ENCODE measurements around the gene RIOK2.

Gene RIOK2

DNA sequence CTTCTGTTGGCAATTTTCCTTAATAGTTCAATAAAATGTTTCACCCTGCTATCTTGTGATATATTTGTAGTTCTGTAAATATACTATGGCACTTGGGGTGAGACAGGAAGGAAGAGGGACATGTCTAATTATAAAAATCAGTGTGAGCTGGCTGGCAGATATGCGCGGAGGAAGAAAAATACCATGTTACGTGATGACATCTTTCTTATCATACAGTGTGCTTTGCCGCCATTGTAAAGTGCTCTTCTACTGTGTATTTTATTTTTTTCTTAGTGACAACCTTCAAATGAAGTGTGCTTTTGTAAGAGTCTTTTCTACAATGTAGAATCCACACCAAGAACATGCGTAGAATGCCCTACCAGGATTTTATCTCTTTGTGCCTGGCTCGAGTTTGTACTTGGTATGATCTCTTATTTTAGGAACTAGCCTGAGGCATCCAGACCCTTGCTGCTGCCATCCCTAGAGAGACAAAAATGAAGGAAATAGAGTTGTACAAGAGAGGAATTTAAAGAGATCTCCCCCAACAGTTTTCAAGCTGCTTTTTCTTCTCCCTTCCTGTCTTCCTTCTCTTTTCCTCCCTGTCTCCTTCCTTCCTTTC is 46.7 kb upstream of the RIOK2 start:
- CTCF ChIA-PET, result interaction anchor here (0.5 to 3.5 kb wide), 9 partner anchors 8 to 1199 kb away, joined by 3 to 25 read pairs (median 5); no protein-coding TSS in a partner anchor
- H3K9me3 ChIP-seq (ENCODE audit: control insufficient read depth, insufficient read depth, low read depth, low read length), result no peaks in the 10 kb centered on the region
- H3K4me1 ChIP-seq (ENCODE audit: control insufficient read depth, insufficient read depth, low read length), result no peaks in the 10 kb centered on the region
- no peak overlapping the region for H3K27ac ChIP-seq (ENCODE audit: extremely low read depth, low read depth, low read length)
- TF ChIP-seq ZNF555 (tag by site-specific recombination; conservative IDR thresholded peaks at IDR 0.05) (no peak), ZNF473 (tag by site-specific recombination; IDR thresholded peaks at IDR 0.05) (no peak), ZXDB (tag by site-specific recombination; IDR thresholded peaks at IDR 0.05) (no peak)
- TF ChIP-seq, protein P1, sequence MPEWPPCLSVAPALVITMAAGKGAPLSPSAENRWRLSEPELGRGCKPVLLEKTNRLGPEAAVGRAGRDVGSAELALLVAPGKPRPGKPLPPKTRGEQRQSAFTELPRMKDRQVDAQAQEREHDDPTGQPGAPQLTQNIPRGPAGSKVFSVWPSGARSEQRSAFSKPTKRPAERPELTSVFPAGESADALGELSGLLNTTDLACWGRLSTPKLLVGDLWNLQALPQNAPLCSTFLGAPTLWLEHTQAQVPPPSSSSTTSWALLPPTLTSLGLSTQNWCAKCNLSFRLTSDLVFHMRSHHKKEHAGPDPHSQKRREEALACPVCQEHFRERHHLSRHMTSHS (tag by site-specific recombination; IDR thresholded peaks at IDR 0.05), result no peak
- POLR2A ChIA-PET, result no interaction called here
- no peaks in the 10 kb centered on the region for H3K36me3 ChIP-seq (ENCODE audit: control insufficient read depth in 2 of 2, insufficient read depth in 1 of 2, low read length in 2 of 2)
- H3K4me3 ChIP-seq (ENCODE audit: low read depth, low read length), result no peak overlapping the region

DNA sequence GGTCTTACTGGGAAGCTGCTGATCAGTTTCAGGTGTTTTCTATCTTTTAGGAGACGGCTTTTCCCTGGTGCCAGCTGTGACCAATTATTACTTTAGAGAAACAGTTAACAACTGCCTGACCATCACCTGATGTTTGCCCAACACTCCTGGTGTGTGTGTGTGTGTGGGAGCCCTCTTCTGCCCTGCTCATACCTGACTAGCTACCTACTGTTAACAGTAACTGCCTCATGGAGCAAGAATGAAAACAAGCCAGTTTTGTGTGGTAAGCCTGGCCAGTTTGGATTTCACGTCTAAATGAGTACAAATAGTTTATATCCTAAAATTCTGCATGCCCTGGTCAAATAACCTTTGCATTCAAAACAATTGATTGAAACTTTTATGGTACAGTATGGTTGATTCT is 46.1 kb upstream of the RIOK2 start:
- no peaks in the 10 kb centered on the region for H3K36me3 ChIP-seq (ENCODE audit: control insufficient read depth in 2 of 2, insufficient read depth in 1 of 2, low read length in 2 of 2)
- POLR2A ChIA-PET, result no interaction called here
- TF ChIP-seq, protein P2, sequence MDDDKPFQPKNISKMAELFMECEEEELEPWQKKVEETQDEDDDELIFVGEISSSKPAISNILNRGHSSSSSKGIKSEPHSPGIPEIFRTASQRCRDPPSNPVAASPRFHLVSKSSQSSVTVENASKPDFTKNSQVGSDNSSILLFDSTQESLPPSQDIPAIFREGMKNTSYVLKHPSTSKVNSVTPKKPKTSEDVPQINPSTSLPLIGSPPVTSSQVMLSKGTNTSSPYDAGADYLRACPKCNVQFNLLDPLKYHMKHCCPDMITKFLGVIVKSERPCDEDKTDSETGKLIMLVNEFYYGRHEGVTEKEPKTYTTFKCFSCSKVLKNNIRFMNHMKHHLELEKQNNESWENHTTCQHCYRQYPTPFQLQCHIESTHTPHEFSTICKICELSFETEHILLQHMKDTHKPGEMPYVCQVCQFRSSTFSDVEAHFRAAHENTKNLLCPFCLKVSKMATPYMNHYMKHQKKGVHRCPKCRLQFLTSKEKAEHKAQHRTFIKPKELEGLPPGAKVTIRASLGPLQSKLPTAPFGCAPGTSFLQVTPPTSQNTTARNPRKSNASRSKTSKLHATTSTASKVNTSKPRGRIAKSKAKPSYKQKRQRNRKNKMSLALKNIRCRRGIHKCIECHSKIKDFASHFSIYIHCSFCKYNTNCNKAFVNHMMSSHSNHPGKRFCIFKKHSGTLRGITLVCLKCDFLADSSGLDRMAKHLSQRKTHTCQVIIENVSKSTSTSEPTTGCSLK (tag by site-specific recombination; IDR thresholded peaks at IDR 0.05), result no peak
- TF ChIP-seq ZNF664 (tag by site-specific recombination; IDR thresholded peaks at IDR 0.05), result no peak
- no peak for TF ChIP-seq ZFP69B (tag by site-specific recombination; IDR thresholded peaks at IDR 0.05)
- no peak for TF ChIP-seq ZNF548 (tag by site-specific recombination; IDR thresholded peaks at IDR 0.05)
- H3K4me1 ChIP-seq (ENCODE audit: control insufficient read depth, insufficient read depth, low read length), result no peaks in the 10 kb centered on the region
- no peak overlapping the region for H3K4me3 ChIP-seq (ENCODE audit: low read depth, low read length)
- H3K27ac ChIP-seq (ENCODE audit: extremely low read depth, low read depth, low read length), result no peak overlapping the region
- CTCF ChIA-PET, result interaction anchor here (0.6 to 1.8 kb wide), 3 partner anchors 55 to 305 kb away, joined by 3 to 5 read pairs (median 4); no protein-coding TSS in a partner anchor
- H3K9me3 ChIP-seq (ENCODE audit: control insufficient read depth, insufficient read depth, low read depth, low read length), result no peaks in the 10 kb centered on the region

DNA sequence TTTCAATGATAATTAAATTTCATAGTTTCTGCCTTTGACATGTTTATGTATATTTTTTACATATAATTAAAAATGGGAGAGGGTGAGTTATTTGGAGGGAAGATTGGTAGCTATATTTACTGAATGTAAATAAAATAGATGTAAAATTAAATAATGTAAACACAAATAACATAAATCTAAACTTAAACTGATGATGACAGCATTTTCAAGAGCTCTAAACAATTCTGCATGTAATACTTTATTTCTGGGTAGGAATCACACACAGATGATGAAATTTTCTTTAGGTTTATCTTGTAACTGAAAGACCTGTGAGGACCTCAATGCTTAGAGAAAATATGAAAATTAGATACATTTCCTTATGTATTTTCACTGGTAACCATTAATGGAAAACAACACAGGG is 42.2 kb upstream of the RIOK2 start:
- Histone ChIP-seq H3K27ac (ENCODE audit: extremely low read depth, low read depth, low read length) (no peak overlapping the region), H3K36me3 (ENCODE audit: control insufficient read depth in 2 of 2, insufficient read depth in 1 of 2, low read length in 2 of 2) (no peaks in the 10 kb centered on the region), H3K9me3 (ENCODE audit: control insufficient read depth, insufficient read depth, low read depth, low read length) (no peaks in the 10 kb centered on the region), H3K4me1 (ENCODE audit: control insufficient read depth, insufficient read depth, low read length) (no peaks in the 10 kb centered on the region), H3K4me3 (ENCODE audit: low read depth, low read length) (no peak overlapping the region)
- ChIA-PET POLR2A (no interaction called here), CTCF (interaction anchor here (0.7 kb wide), 1 partner anchor 48 kb away, joined by 3 read pairs; no protein-coding TSS in a partner anchor)
- TF ChIP-seq ZNF324 (tag by site-specific recombination; IDR thresholded peaks at IDR 0.05) (no peak), ZNF266 (tag by site-specific recombination; IDR thresholded peaks at IDR 0.05; ENCODE audit: low read depth) (no peak)

DNA sequence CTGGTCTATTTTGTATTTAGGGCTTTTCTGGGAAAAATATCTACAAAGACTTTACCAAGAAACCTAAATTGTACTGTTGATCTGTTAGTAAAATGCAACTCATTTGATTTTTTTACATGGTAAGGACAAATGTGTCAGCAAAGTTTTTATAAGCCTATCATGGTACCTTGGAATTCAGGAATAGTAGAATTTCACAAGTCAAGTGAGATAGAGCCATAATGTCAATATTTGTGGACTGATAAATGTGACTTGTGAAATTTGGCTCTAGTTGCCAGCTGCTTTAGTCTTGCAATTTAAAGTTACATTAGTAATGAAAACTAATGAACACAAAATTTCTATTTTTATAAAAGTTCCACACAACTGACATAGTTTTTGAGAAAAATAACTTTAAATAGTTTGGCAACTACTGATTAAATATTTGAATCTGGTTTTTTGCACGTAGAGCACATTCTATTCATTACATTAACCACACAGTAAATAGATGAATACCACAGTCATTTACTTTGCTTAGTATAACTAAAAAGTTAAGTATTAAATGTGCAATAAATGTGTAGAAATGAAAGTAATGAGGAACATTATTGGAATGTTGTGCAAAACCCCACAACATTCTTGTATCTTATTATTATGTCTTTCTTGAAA is 41.2 kb upstream of the RIOK2 start:
- CTCF ChIA-PET, result interaction anchor here (0.7 kb wide), 1 partner anchor 47 kb away, joined by 3 read pairs; no protein-coding TSS in a partner anchor
- no peak overlapping the region for H3K27ac ChIP-seq (ENCODE audit: extremely low read depth, low read depth, low read length)
- H3K36me3 ChIP-seq (ENCODE audit: control insufficient read depth in 2 of 2, insufficient read depth in 1 of 2, low read length in 2 of 2), result no peaks in the 10 kb centered on the region
- POLR2A ChIA-PET, result no interaction called here
- no peaks in the 10 kb centered on the region for H3K4me1 ChIP-seq (ENCODE audit: control insufficient read depth, insufficient read depth, low read length)
- no peak overlapping the region for H3K4me3 ChIP-seq (ENCODE audit: low read depth, low read length)
- H3K9me3 ChIP-seq (ENCODE audit: control insufficient read depth, insufficient read depth, low read depth, low read length), result no peaks in the 10 kb centered on the region
- TF ChIP-seq OSR2 (tag by site-specific recombination; IDR thresholded peaks at IDR 0.05), result no peak
- TF ChIP-seq ZNF530 (tag by site-specific recombination; IDR thresholded peaks at IDR 0.05; ENCODE audit: low read depth), result no peak
- TF ChIP-seq, protein P3, sequence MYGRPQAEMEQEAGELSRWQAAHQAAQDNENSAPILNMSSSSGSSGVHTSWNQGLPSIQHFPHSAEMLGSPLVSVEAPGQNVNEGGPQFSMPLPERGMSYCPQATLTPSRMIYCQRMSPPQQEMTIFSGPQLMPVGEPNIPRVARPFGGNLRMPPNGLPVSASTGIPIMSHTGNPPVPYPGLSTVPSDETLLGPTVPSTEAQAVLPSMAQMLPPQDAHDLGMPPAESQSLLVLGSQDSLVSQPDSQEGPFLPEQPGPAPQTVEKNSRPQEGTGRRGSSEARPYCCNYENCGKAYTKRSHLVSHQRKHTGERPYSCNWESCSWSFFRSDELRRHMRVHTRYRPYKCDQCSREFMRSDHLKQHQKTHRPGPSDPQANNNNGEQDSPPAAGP (tag by site-specific recombination; IDR thresholded peaks at IDR 0.05), result no peak
- TF ChIP-seq, protein P4, sequence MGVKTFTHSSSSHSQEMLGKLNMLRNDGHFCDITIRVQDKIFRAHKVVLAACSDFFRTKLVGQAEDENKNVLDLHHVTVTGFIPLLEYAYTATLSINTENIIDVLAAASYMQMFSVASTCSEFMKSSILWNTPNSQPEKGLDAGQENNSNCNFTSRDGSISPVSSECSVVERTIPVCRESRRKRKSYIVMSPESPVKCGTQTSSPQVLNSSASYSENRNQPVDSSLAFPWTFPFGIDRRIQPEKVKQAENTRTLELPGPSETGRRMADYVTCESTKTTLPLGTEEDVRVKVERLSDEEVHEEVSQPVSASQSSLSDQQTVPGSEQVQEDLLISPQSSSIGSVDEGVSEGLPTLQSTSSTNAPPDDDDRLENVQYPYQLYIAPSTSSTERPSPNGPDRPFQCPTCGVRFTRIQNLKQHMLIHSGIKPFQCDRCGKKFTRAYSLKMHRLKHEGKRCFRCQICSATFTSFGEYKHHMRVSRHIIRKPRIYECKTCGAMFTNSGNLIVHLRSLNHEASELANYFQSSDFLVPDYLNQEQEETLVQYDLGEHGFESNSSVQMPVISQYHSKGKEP (tag by site-specific recombination; IDR thresholded peaks at IDR 0.05), result no peak
- TF ChIP-seq ZNF514 (tag by site-specific recombination; IDR thresholded peaks at IDR 0.05), result no peak
- TF ChIP-seq, protein P5, sequence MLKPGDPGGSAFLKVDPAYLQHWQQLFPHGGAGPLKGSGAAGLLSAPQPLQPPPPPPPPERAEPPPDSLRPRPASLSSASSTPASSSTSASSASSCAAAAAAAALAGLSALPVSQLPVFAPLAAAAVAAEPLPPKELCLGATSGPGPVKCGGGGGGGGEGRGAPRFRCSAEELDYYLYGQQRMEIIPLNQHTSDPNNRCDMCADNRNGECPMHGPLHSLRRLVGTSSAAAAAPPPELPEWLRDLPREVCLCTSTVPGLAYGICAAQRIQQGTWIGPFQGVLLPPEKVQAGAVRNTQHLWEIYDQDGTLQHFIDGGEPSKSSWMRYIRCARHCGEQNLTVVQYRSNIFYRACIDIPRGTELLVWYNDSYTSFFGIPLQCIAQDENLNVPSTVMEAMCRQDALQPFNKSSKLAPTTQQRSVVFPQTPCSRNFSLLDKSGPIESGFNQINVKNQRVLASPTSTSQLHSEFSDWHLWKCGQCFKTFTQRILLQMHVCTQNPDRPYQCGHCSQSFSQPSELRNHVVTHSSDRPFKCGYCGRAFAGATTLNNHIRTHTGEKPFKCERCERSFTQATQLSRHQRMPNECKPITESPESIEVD (tag by site-specific recombination; IDR thresholded peaks at IDR 0.05), result no peak
- TF ChIP-seq MZF1 (tag by site-specific recombination; IDR thresholded peaks at IDR 0.05; ENCODE audit: borderline replicate concordance), result no peak
- no peak for TF ChIP-seq GLI2 (tag by site-specific recombination; IDR thresholded peaks at IDR 0.05; ENCODE audit: borderline replicate concordance, low read depth)
- TF ChIP-seq ZSCAN16 (tag by site-specific recombination; IDR thresholded peaks at IDR 0.05), result no peak

All from HEK293 (cell line).